ENCODE data around the gene CCL19. TPM values are rescaled to one million over a fixed set of nuclear protein-coding genes. Genes with fewer than 3 reads are reported as not detected.

Gene CCL19
- total RNA-seq, 2 experiments from 2014 or later: not detected

DNA sequence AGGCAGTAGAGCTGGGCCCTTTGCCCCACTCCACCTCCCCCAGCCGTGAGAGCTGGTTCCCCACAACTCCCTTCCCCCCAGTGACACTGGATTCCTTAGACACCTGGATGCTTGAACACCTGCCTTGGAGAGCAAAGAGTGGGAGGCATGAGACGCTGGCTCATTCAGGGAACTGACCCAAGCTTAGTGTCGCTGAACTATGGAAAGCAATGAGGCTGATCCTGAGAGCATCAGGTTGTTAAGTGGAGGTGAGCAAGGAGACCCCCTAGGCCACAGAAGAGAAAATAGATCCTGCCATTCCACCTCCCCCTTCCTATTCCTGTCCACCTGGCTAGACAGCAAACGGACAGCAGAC is 2.0 kb downstream of the CCL19 start:
- Mint-ChIP-seq H3K27me3 (no peaks in the 10 kb centered on the region), H3K36me3 (no peaks in the 10 kb centered on the region), H3K27ac (no peak overlapping the region), H3K4me3 (no peak overlapping the region), H3K9me3 (no peaks in the 10 kb centered on the region), H3K4me1 (ENCODE audit: low read depth) (peaks cover 8% of the 10 kb centered on the region)
- CTCF ChIA-PET: interaction anchor here (1.7 kb wide), 1 partner anchor 13 kb away, joined by 8 read pairs; no protein-coding TSS in a partner anchor
- intact Hi-C loops (cut with micrococcal nuclease): no loop called here
- DNase-seq: no peak
- POLR2A ChIA-PET: no interaction called here

DNA sequence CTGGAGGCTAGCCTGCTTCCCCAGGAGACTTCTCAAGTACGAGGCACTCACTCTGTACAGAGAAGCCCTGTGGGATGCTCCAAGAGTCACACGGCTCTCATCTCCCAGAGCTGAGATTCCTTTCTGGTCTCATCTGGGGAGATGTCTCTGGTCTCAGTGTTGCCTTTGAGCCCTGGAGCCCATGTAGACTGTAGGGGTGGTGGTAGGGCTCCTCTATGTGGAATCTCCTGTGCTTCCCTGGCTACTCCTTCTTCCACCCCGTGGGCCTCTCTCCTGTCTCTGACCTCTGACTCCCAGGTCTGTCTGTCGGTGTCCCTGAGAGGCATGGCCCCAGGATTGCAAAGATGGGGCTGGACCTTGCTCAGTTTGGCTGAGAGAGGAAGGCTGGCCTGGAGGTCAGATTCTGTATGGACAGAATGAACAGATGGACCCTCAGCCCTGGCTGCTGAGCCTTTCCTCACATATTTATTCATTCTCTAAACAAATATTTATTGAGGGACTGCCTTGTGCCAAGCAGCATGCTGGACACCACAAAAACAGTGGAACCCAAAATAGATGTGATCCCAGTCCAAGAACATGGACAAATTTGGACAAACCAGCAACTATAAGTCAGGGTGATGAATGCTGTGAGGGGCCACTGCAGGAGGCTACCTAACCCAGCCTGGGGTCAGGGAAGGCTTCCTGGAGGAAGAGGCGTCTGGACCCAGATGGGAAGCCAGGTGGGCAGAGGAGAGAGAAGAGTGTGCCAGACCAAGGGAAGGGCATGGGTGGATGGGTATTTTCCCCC is 2.6 kb downstream of the CCL19 start:
- DNase-seq: no peak
- Mint-ChIP-seq H3K4me3 (no peak overlapping the region), H3K27ac (no peak overlapping the region), H3K27me3 (no peaks in the 10 kb centered on the region), H3K9me3 (no peaks in the 10 kb centered on the region), H3K36me3 (no peaks in the 10 kb centered on the region), H3K4me1 (ENCODE audit: low read depth) (peaks cover 12% of the 10 kb centered on the region)
- intact Hi-C loops (cut with micrococcal nuclease): no loop called here
- ChIA-PET CTCF (interaction anchor here (1.7 kb wide), 1 partner anchor 13 kb away, joined by 8 read pairs; no protein-coding TSS in a partner anchor), POLR2A (no interaction called here)

DNA sequence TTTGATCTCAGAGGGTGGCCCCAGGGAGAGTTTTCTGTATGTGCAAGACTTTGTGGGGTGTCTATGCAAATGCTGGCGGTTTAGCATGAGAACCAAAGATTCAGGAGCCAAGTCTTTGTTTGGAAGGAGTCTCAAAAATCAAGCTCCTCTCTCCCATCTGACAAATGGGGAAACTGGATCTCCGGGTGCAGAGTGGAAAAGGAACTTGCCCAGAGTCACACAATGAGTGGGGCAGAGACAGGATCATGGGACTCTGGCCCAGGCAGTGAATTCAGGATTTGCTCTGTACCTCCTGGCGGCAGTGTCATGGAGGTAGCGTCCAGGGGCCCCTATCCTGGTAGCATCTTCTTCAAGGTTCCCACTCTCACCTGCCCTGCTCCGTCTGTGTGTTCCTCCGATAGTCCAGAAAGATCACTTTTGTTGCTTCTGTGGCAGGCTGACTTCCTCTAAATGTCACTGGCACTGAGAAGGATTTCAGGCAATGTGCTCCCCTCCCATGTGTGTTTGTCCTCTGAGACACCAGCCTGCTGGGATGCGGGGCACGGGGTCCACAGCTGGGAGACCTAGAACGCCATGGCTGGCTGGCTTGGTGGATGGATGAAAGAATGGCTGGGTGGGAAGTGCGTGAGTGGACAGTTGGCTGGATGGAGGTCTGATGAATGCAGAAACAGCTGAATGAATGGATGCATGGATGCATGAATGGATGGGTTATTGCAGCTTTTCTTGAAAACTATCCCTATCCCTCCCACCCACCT is 3.6 kb downstream of the CCL19 start:
- Mint-ChIP-seq H3K27me3 (no peaks in the 10 kb centered on the region), H3K27ac (no peak overlapping the region), H3K4me3 (no peak overlapping the region), H3K4me1 (ENCODE audit: low read depth) (peaks cover 12% of the 10 kb centered on the region), H3K9me3 (no peaks in the 10 kb centered on the region), H3K36me3 (no peaks in the 10 kb centered on the region)
- intact Hi-C loops (cut with micrococcal nuclease): no loop called here
- CTCF ChIA-PET: interaction anchor here (1.6 to 3.4 kb wide), 2 partner anchors 15 to 41 kb away, joined by 6 to 18 read pairs; partner anchors contain the start of gene GALT
- DNase-seq: no peak
- POLR2A ChIA-PET: no interaction called here

DNA sequence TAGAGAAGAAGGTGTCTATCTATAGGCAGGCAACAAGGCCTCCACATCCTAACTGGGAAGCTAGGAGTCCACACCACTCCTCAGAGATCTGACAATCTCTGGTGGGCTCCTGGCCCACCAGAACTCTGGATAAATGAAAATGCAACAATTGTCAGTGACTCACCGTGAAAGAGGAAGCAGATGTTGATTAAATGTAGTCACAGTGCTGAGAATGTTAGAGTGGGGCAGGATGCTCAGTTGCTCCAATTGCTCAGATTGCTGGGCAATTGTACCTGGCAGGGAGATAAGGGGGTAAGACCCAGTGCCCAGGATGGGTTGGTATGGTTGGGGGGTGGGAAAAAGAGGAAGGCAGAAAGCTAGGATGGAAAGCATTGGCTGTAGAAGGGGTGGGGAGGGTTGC is 4.3 kb downstream of the CCL19 start:
- DNase-seq: no peak
- peaks cover 12% of the 10 kb centered on the region for H3K4me1 Mint-ChIP-seq (ENCODE audit: low read depth)
- ChIA-PET POLR2A (no interaction called here), CTCF (interaction anchor here (1.5 to 3.4 kb wide), 3 partner anchors 12 to 40 kb away, joined by 5 to 18 read pairs (median 6); partner anchors contain the start of gene GALT)
- no peaks in the 10 kb centered on the region for H3K27me3 Mint-ChIP-seq
- H3K9me3 Mint-ChIP-seq: no peaks in the 10 kb centered on the region
- no peak overlapping the region for H3K4me3 Mint-ChIP-seq
- intact Hi-C loops (cut with micrococcal nuclease): no loop called here
- no peaks in the 10 kb centered on the region for H3K36me3 Mint-ChIP-seq
- H3K27ac Mint-ChIP-seq: no peak overlapping the region

DNA sequence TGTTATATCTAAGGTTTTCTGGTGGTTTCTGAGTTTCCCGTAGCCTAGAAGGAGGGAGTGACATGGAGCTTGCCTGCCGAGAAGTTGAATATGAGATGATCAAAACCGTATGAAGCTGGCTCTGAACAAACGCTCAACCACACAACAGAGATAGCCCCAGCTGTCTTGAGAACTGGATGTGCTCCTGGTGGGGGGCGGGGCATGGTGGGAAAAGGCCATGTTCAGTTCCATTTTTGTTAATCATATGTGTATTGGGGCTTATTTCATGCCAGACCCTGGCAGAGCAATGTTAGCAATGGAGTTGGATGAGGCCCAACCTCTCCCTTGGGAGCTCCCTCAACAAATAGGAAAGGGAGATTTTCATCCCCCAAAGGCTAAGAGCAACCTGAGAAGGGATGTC is 4.8 kb downstream of the CCL19 start:
- ChIA-PET CTCF (interaction anchor here (1.5 to 3.4 kb wide), 3 partner anchors 11 to 40 kb away, joined by 5 to 18 read pairs (median 6); partner anchors contain the start of gene GALT), POLR2A (no interaction called here)
- Mint-ChIP-seq H3K27me3 (no peaks in the 10 kb centered on the region), H3K27ac (no peak overlapping the region), H3K36me3 (no peaks in the 10 kb centered on the region), H3K9me3 (no peaks in the 10 kb centered on the region), H3K4me1 (ENCODE audit: low read depth) (peaks cover 12% of the 10 kb centered on the region), H3K4me3 (no peak overlapping the region)
- intact Hi-C loops (cut with micrococcal nuclease): no loop called here
- DNase-seq: no peak

DNA sequence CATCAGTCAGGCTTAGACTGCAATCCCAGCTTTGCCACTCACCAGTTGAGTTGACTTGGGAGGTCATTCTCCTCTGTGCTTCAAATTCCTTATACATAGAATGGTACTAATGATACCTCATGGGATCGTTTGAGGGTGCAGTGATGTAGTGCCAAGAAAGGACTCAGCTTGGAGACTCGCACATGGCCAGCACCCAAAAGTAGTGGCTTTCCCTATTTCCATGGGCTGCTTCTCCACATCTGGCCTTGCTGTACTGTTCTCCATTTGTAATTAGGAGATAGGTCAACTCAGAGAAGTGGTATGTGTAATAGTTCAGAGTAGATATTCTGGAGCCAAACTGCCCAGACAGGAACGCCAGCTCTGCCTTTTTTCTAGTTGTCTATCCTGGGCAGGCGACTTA is 5.5 kb downstream of the CCL19 start:
- CTCF ChIA-PET: interaction anchor here (1.5 to 3.4 kb wide), 2 partner anchors 10 to 17 kb away, joined by 5 to 18 read pairs; no protein-coding TSS in a partner anchor

DNA sequence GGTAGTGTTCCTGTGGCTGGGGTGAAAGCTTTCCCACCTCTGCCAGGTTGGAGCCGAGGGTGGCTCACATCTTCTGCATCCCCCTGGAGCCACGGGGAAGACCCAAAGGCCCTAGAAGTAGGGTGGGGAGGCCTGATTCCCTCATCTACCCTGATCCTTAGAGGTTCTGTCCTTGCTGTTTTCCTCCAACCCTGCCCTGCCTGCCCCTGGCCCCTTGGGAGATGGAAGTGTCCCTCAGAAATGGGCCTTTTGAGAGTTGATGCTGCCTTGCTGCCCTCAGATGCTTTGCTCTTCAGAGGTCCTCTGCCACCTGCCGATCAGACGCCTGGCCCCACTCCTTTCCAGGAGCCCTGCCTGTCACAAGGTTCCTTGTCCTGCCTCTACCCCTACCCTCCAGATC is 6.3 kb downstream of the CCL19 start:
- Mint-ChIP-seq H3K27ac (no peak overlapping the region), H3K4me1 (ENCODE audit: low read depth) (peaks cover 12% of the 10 kb centered on the region), H3K4me3 (no peak overlapping the region), H3K36me3 (no peaks in the 10 kb centered on the region), H3K9me3 (no peaks in the 10 kb centered on the region), H3K27me3 (no peaks in the 10 kb centered on the region)
- DNase-seq: no peak
- ChIA-PET POLR2A (no interaction called here), CTCF (interaction anchor here (1.8 to 3.4 kb wide), 2 partner anchors 18 to 21 kb away, joined by 8 to 18 read pairs; no protein-coding TSS in a partner anchor)
- intact Hi-C loops (cut with micrococcal nuclease): no loop called here

More for the DNA sequence above, 5.5 kb downstream of the CCL19 start:
- POLR2A ChIA-PET: no interaction called here
- Mint-ChIP-seq H3K9me3 (no peaks in the 10 kb centered on the region), H3K4me3 (no peak overlapping the region), H3K4me1 (ENCODE audit: low read depth) (peaks cover 12% of the 10 kb centered on the region), H3K27me3 (no peaks in the 10 kb centered on the region), H3K36me3 (no peaks in the 10 kb centered on the region), H3K27ac (no peak overlapping the region)
- no peak for DNase-seq
- intact Hi-C loops (cut with micrococcal nuclease): no loop called here

DNA sequence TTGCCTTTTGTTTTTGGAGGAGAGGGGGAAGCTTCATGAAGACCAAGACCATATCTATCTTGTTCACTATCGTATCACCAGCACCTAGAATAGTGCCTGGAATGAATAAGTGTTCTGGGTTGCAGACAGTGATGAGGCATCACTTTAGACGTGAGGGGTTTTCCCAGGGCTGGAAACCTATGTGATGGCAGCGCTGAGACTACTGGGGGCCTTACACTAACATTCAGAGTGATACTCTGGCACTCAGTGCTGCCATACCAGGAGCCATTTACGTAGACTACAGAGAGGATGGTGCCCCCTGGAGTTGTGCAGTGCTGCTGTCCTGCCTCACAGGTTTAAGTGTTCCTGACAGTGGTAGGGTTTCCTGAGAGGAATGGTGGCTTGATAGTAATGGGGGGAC is 6.9 kb downstream of the CCL19 start:
- Mint-ChIP-seq H3K36me3 (no peaks in the 10 kb centered on the region), H3K27me3 (no peaks in the 10 kb centered on the region), H3K9me3 (no peaks in the 10 kb centered on the region), H3K4me3 (no peak overlapping the region), H3K27ac (no peak overlapping the region), H3K4me1 (ENCODE audit: low read depth) (peaks cover 12% of the 10 kb centered on the region)
- DNase-seq: peak; percentile 72
- POLR2A ChIA-PET: no interaction called here
- intact Hi-C loops (cut with micrococcal nuclease): no loop called here
- CTCF ChIA-PET: interaction anchor here (0.6 to 3.4 kb wide), 5 partner anchors 8 to 20 kb away, joined by 3 to 18 read pairs (median 6); no protein-coding TSS in a partner anchor

DNA sequence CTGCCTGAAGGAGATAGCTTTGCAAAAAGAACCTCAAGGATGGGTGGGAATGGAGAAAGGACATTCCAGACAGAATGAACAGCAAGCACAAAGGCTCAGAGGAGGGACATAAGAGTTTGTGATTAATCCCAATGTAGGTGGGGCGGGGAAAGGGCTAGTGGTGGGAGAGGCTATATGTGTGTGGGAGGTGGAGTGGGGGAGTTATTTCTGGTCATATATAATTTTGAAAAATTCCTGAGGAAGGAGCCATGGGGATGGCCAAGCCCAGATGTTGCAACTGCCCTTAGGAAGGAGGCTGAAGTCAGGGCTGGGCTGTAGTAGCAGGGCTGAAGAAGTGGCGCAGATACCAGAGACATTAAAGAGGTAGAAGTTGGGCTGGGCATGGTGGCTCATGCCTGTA is 15.2 kb downstream of the CCL19 start:
- POLR2A ChIA-PET: no interaction called here
- H3K4me1 Mint-ChIP-seq (ENCODE audit: low read depth): peaks cover 2% of the 10 kb centered on the region
- H3K27ac Mint-ChIP-seq: no peak overlapping the region
- CTCF ChIA-PET: interaction anchor here (0.7 to 4.0 kb wide), 4 partner anchors 8 to 310 kb away, joined by 3 to 49 read pairs (median 4); no protein-coding TSS in a partner anchor
- H3K27me3 Mint-ChIP-seq: no peaks in the 10 kb centered on the region
- intact Hi-C loops (cut with micrococcal nuclease): loop anchor here (1.0 kb wide), 1 partner anchor 26 kb away; no protein-coding TSS in a partner anchor
- H3K36me3 Mint-ChIP-seq: no peaks in the 10 kb centered on the region
- no peak overlapping the region for H3K4me3 Mint-ChIP-seq
- H3K9me3 Mint-ChIP-seq: peaks cover 2% of the 10 kb centered on the region
- DNase-seq: no peak

DNA sequence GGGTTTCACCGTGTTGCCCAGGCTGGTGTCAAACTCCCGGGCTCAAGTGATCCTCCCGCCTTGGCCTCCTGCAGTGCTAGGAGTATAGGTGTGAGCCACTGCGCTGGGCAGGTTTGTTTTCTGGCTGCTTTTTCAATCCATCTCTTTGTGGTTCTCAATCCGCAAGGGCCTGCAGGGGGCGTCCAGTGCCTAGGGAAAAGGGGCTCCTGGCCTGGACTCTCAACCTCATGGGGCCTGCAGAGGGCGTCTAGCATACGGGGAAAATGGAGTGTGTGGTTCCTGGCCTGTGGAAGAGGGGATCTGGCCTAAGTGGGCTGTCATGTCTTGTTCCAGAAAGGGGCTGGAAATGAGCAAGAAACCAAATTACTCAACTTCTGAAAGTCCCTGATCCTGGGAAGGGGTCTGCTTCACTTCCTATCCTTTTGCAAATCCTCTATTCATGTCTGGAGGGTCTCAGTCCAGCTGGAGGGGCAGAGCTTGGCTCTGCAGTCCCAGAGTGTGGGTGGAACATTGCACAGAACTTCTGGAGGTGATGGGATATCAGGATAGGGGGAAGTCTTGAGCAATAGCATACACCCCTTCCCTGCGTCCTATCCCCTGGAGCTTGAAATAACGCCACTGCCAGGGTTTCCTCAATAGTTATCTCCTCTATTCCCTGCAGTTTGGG is 15.9 kb downstream of the CCL19 start:
- POLR2A ChIA-PET: no interaction called here

DNA sequence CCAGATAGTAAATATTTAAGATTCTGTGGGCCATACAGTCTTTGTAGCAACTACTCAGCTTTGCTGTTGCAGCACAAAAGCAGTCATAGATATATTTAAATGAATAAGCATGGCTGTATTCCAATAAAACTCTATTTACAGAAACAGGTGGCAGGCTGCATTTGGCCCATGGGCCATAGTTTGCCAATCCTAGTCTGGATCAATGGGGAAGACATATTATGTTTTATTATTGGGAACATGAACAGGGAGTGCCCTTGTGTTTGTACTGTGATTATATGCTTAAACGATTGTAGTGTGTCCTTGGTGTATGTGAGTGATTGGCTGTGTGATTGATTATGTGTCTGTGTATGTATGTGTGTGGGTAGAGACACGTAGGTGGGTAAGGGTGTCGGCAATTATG is 16.6 kb downstream of the CCL19 start:
- Mint-ChIP-seq H3K27me3 (no peaks in the 10 kb centered on the region), H3K9me3 (peaks cover 16% of the 10 kb centered on the region), H3K27ac (no peak overlapping the region), H3K4me1 (ENCODE audit: low read depth) (peaks cover 2% of the 10 kb centered on the region), H3K4me3 (no peak overlapping the region), H3K36me3 (peaks cover 7% of the 10 kb centered on the region)
- intact Hi-C loops (cut with micrococcal nuclease): no loop called here
- ChIA-PET CTCF (interaction anchor here (1.9 to 4.0 kb wide), 2 partner anchors 11 to 28 kb away, joined by 5 to 49 read pairs; no protein-coding TSS in a partner anchor), POLR2A (no interaction called here)
- DNase-seq: no peak

More for the DNA sequence above, 15.9 kb downstream of the CCL19 start:
- peak; percentile 74 for DNase-seq
- no peak overlapping the region for H3K4me3 Mint-ChIP-seq
- no peak overlapping the region for H3K27ac Mint-ChIP-seq
- no peaks in the 10 kb centered on the region for H3K27me3 Mint-ChIP-seq
- H3K36me3 Mint-ChIP-seq: peaks cover 3% of the 10 kb centered on the region
- H3K9me3 Mint-ChIP-seq: peaks cover 9% of the 10 kb centered on the region
- intact Hi-C loops (cut with micrococcal nuclease): loop anchor here (1.0 kb wide), 1 partner anchor 27 kb away; no protein-coding TSS in a partner anchor
- peaks cover 2% of the 10 kb centered on the region for H3K4me1 Mint-ChIP-seq (ENCODE audit: low read depth)
- CTCF ChIA-PET: interaction anchor here (0.7 to 4.0 kb wide), 4 partner anchors 9 to 310 kb away, joined by 3 to 49 read pairs (median 4); no protein-coding TSS in a partner anchor

All from activated CD4-positive, alpha-beta memory T cell treated with anti-CD3 and anti-CD28 coated beads for 36 hours (primary cell).